ENCODE results near the gene ZSWIM5.
"Not testable (repeated sequence)": the region's sequence is repeated elsewhere in the genome, so short reads cannot be mapped to it uniquely, and the experiment has no call there.

Gene ZSWIM5

DNA sequence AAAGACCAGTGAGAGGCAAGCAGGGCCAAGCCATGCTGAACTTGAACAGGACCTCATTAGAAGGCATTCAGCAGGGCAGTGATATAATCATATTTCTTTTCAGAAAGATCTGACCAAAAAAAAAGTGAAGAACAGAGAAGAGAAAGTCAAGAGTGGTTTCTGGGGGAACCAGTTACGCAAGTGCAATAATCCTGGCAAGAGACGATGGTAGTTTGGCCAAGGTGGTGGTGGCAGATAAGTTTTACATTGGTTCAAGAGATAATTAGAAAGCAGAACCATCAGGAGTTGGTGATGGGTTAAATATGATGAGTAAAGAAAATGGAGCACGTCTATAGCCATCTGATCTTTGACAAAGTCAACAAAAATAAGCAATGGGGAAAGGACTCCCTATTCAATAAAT lies 54.3 kb downstream of the ZSWIM5 start:
- no peak for DNase-seq (ENCODE audit: extremely low read depth, low read depth)
- TF ChIP-seq, protein P1, sequence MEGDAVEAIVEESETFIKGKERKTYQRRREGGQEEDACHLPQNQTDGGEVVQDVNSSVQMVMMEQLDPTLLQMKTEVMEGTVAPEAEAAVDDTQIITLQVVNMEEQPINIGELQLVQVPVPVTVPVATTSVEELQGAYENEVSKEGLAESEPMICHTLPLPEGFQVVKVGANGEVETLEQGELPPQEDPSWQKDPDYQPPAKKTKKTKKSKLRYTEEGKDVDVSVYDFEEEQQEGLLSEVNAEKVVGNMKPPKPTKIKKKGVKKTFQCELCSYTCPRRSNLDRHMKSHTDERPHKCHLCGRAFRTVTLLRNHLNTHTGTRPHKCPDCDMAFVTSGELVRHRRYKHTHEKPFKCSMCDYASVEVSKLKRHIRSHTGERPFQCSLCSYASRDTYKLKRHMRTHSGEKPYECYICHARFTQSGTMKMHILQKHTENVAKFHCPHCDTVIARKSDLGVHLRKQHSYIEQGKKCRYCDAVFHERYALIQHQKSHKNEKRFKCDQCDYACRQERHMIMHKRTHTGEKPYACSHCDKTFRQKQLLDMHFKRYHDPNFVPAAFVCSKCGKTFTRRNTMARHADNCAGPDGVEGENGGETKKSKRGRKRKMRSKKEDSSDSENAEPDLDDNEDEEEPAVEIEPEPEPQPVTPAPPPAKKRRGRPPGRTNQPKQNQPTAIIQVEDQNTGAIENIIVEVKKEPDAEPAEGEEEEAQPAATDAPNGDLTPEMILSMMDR (IDR thresholded peaks at IDR 0.05; ENCODE audit: low read depth, low read length) = no peak

DNA sequence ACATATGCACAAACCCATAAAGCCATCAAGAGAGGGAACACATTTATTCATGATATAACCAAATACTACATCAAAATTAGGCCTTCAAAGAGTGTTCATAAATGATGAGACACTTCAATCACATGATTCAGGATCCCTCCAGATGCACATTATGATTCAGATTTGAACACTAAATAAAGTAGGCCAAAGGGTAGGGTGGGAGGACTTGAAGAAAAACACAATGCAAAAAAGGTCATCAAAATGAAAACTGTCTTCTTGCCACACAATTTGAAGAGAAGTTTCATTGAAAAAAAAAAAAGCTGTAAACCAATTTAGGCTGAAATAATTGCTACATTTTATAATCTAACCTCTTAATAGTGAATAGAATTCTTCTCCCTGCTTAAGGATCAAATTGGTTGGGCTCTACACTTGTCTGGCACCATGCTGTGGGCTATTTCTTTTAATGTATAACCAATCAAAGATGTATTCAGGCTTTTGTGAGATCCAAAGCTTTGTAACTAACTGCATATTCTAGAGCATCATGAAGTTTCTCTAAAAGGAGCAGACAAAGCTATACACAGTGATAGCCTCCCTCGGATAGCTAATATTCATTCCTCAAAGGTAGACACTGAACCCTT lies 58.1 kb downstream of the ZSWIM5 start:
- DNase-seq (ENCODE audit: extremely low read depth, low read depth) = no peak
- TF ChIP-seq, protein P1 (IDR thresholded peaks at IDR 0.05; ENCODE audit: low read depth, low read length) = no peak

DNA sequence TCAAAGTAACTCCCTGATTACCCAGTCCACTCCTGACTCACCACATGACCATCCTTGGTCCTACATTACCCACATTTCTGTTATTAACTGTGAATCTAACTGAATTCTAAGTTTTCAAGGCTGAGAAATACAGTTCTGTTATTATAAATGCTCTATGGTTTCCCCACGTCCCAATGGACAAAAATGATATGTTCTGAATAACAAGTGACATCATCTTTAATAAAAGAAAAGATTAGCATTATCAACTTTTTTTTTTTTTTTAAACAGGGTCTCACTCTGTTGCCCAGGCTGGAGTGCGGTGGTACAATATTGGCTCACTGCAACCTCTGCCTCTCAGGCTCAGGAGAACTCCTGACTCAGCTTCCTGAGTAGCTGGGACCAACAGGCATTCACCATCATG lies 59.6 kb downstream of the ZSWIM5 start:
- DNase-seq (ENCODE audit: extremely low read depth, low read depth) = no peak
- TF ChIP-seq, protein P1 (IDR thresholded peaks at IDR 0.05; ENCODE audit: low read depth, low read length) = no peak

DNA sequence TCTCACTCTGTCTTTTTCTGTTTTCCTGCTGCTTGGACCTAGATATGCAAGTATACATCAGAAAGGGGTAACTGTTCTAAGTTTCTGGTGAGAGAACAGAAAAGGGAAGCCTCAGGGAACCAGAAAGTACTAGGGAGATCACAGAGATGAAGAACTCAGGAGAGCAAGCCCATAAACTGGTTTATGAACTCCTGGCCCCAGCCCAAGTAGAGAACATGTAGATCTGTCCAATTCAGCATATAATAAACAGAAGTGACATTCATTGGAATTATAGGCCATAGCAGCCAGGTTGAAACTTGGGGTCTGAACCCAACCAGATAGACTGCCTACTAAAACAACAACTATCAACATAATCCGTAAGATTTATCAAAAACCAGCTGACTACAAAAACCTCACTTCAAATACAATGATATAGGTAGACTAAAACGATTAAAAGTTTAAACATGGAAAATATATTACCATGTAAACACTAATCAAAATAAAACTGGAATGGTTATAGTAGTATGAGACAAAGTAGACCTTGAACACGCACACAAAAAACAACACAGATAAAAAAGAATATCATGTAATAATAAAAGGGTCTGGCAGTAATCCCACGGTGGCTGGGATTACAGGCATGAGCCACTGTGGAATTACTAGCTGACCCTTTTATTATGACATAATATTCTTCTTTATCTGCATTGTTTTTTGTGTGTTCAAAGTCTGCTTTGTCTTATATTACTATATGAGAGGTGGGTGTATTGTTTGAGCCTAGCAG lies 65.0 kb downstream of the ZSWIM5 start:
- TF ChIP-seq, protein P1 (IDR thresholded peaks at IDR 0.05; ENCODE audit: low read depth, low read length) = no peak
- DNase-seq (ENCODE audit: extremely low read depth, low read depth) = no peak

DNA sequence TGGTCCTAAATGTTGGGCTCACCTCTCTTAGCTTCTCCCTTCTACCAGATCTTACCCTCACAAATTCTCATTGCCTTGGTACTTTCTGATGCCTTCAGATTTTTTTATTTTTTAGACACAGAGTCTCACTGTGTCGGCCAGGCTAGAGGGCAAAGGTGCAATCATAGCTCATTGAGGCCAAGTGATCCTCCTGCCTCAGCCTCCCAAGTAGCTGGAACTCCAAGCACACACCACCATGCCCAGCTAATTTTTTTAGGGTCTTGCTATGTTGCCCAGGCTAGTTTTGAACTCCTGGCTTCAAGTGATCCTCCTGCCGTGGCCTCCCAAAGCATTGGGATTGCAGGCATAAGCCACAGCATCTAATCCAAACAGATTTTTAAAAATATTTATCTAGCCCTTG lies 69.4 kb downstream of the ZSWIM5 start:
- no peak for DNase-seq (ENCODE audit: extremely low read depth, low read depth)
- TF ChIP-seq, protein P1 (IDR thresholded peaks at IDR 0.05; ENCODE audit: low read depth, low read length) = no peak

DNA sequence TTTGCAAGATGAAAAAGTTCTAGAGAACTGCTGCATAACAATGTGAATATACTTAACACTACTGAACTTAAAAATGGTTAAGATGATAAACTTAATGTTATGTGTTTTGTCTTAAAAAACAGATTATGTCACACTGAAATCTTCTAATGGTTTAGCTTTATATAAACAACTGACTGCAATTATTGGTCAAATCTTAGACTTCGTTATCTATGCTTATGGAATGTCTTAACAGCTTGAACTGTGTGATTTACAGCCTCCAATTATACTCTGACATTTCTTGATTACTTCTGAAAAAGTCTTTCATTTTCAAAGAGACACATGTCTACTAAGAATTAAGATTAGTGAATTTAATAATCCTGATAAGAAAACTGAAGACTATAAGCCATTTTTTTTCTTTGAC lies 71.1 kb downstream of the ZSWIM5 start:
- DNase-seq (ENCODE audit: extremely low read depth, low read depth) = no peak
- TF ChIP-seq, protein P1 (IDR thresholded peaks at IDR 0.05; ENCODE audit: low read depth, low read length) = no peak

DNA sequence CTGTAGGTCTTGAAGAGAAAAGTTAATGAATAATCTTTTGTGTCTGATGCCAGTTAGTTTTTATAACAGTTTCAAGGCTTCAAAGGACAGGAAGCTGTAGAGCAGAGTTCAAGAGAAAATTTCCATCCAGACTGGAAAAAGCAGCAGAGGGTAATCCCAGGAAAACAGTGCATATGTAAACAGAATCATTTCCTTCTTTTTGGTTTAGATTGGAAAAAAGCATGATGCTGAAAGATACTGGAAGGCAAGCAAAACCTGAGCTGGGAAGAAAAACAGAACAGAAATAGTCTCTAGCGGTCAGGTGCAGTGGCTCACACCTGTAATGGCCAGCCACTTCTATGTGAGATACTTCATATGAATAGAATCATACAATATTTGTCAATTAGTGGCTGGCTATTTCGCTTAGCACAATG lies 71.9 kb downstream of the ZSWIM5 start:
- TF ChIP-seq, protein P1 (IDR thresholded peaks at IDR 0.05; ENCODE audit: low read depth, low read length) = no peak
- DNase-seq (ENCODE audit: extremely low read depth, low read depth) = no peak

DNA sequence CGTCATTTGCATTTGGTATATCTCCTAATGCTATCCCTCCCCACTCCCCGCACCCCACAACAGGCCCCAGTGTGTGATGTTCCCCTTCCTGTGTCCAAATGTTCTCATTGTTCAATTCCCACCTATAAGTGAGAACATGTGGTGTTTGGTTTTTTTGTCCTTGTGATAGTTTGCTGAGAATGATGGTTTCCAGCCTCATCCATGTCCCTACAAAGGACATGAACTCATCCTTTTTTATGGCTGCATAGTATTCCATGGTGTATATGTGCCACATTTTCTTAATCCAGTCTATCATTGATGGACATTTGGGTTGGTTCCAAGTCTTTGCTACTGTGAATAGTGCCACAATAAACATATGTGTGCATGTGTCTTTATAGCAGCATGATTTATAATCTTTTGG lies 73.7 kb downstream of the ZSWIM5 start:
- DNase-seq (ENCODE audit: extremely low read depth, low read depth) = not testable (repeated sequence)

All from AG09319 (cell line).